Measurements from ENCODE around the gene PAN2.
A peak's percentile ranks its signal among the peaks of the same experiment; 100 is the strongest.

Gene PAN2

DNA sequence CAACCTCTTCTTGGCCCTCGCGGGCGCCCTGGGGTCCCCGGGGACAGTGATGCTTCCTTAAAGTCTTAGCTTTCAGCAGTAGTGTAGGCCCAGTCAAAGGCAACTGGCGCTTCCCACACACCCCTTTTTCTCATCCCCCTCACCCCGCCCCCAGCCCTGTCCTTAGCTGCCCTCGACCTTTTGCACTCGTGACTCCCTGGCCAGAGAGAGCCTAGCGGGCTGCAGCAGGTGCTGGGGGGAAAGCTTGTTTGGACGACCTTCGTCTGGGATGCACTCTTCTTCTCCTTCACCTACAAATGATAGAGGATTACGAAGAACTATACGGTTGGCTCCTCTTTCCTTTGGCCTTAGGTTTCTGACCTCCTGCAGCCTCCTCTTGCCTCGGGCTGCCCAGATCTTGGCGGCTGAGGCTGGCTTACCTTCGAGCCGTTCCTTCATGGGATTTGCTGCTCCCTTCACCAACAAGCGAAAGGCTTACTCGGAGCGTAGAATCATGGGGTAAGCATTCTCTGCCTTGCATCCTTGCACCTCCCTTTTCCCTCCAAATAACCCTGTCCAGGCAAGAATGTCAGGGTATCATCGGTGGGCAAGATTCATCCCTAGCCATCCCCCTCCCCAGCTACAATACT, 66.2 kb downstream of the PAN2 start:
- DNase-seq = no peak

DNA sequence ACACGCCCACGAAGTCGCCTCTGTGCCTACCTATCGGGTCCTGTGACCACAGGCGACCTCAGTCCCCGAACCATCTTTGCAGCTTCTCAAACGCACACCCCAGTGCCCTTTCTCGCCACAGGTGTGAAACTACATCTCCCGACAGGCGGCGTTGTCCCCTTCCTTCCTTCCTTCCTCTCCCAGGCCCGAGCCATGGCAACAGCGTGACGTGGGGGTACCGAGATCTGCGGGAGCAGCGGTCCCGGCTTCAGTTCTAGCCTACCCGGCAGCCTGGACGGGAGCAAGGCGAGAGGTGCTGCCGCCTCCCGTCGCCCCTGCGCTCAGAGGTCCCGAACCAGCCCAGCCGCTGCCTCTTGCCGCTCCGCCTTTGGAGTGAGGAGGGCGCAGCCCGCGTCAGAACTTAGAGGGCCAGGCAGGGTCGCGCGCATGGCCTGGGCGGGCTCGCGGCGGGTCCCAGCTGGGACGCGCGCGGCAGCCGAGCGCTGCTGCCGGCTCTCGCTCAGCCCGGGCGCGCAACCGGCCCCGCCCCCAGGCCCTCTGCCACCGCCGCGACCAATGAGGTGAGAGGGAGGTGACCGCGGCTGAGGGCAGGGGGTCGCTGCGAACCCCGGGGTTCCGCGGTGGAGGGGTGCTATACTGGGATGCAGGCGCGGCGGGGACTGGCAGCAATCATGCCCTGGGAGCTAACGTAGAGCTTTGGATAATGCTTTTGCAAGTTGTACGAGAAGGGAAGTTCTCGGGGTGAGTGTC, 66.9 kb downstream of the PAN2 start, which contains the start of gene COQ10A:
TSS of gene COQ10A (plus strand) at position 250 of the 750 bp plus-strand sequence. CDS start at position 427, 177 bp downstream.
- DNase-seq = peak; percentile 91 to 92

Measured in CD4-positive, alpha-beta T cell treated with Interleukin-4 for 1 hour (primary cell).